Aorta (tissue), 5 donors: Measurements from ENCODE around the gene CDK7. TPM values are rescaled to one million over a fixed set of nuclear protein-coding genes. Genes with fewer than 3 reads are reported as not detected.

Source experiments
- ATAC-seq: fragments of 200-7000 bp; cut with Tn5 transposase; one replicate; pipeline ENCODE4 v1.9.1; 2022; ENCODE audit warnings: moderate library complexity; ENCODE audit not compliant: low FRiP score
- DNase-seq, 2 donors: peaks; one replicate each; pipeline ENCODE4 v3.0.0-alpha.2; 2020
- H3K27ac ChIP-seq, 2 donors: one replicate each; pipeline ENCODE4 v1.5.1; 2013; ENCODE audit warnings: low read length in 2 of 2, mild to moderate bottlenecking in 2 of 2, moderate library complexity in 2 of 2, control low read depth in 1 of 2, inconsistent platforms in 1 of 2, low read depth in 1 of 2
- H3K27me3 ChIP-seq, 2 donors: one replicate each; pipeline ENCODE4 v1.6.1; 2013; ENCODE audit warnings: control low read depth in 1 of 2, low read length in 1 of 2, mild to moderate bottlenecking in 1 of 2, moderate library complexity in 1 of 2; ENCODE audit not compliant: insufficient read depth in 2 of 2, control insufficient read depth in 1 of 2
- H3K36me3 ChIP-seq, 2 donors: one replicate each; pipeline ENCODE4 v1.6.1; 2013; ENCODE audit warnings: control low read depth in 1 of 2, low read length in 1 of 2, mild to moderate bottlenecking in 1 of 2; ENCODE audit not compliant: insufficient read depth in 2 of 2, control insufficient read depth in 1 of 2
- H3K4me1 ChIP-seq, 2 donors: one replicate each; pipeline ENCODE4 v1.6.1; 2013; ENCODE audit warnings: low read length in 2 of 2, control low read depth in 1 of 2, mild to moderate bottlenecking in 1 of 2, moderate library complexity in 1 of 2; ENCODE audit not compliant: insufficient read depth in 2 of 2, control insufficient read depth in 1 of 2
- H3K4me3 ChIP-seq, 2 donors: one replicate each; pipeline ENCODE4 v1.5.1; 2013; ENCODE audit warnings: low read length in 2 of 2, control low read depth in 1 of 2, mild to moderate bottlenecking in 1 of 2
- H3K9me3 ChIP-seq: one replicate; pipeline ENCODE4 v1.6.1; 2013; ENCODE audit warnings: mild to moderate bottlenecking, low read length; ENCODE audit not compliant: control insufficient read depth
- whole genome bisulfite sequencing, 2 donors: extraction: QIAGEN DNeasy Blood & Tissue Kit; methylation state at CpG; one replicate each; pipeline ENCODE4 v1.1.7; 2013; 5-methylcytosine and 5-hydroxymethylcytosine counted together
- intact Hi-C, 2 donors: fragments of 100-400 bp; cut with DNase I; formaldehyde crosslinking; loops; one replicate each; pipeline versions ENCODE4 v1.14.2 to v1.15.0; 2022
- polyA plus RNA-seq, 2 donors: library from polyadenylated mRNA; stranded (reverse); fragments of 200-250 nt; gene quantifications; one replicate each; pipeline ENCODE4 v1.2.3, GENCODE V29; 2013
- total RNA-seq, 2 donors: library from RNA; stranded (reverse); fragmentation: NEBNext Ultra II Directional; extraction: Animal tissue kit (Norgen Biotek cat#: 25700); gene quantifications; one replicate each; pipeline ENCODE4 v1.2.1, GENCODE V29; 2021
- donor health status: healthy with polysubstance abuse.
- donor health status: Bipolar disorder and iron deficiency.
- donor health status: DM: no; HTN: no; CAD: no.
- donor health status: DM: no; HTN: no; CAD: no.
- donor health status: DM: yes; HTN: yes; CAD: no.

Gene CDK7
- total and polyA plus RNA-seq, 4 donors = 15.8 to 23.9 (median 22.4) TPM

- Histone ChIP-seq H3K36me3 (peaks cover 0 to 3% of the 10 kb centered on the region in 2 donors), H3K27me3 (no peaks in the 10 kb centered on the region), H3K27ac (no peak overlapping the region), H3K9me3 (no peaks in the 10 kb centered on the region), H3K4me3 (no peak overlapping the region), H3K4me1 (no peaks in the 10 kb centered on the region)
- WGBS, 2 donors = 74 to 80% methylated on average over 1 of the region's 1 CpG
- no peak for DNase-seq
- intact Hi-C loops = loop anchor here in 1 of 2 donors (10.0 kb wide), 1 partner anchor 56 kb away; a partner anchor contains a TSS
- ATAC-seq = no peak
These were observed 36.2 kb downstream of the CDK7 start for GRCh38 chr5:69270840-69271239.

GRCh38 chr5:69271376-69271775, 36.7 kb downstream of the CDK7 start:
- WGBS, 2 donors = 80 to 84% methylated on average over 4 of the region's 4 CpGs
- H3K4me1 ChIP-seq = no peaks in the 10 kb centered on the region
- intact Hi-C loops = loop anchor here in 1 of 2 donors (10.0 kb wide), 1 partner anchor 57 kb away; a partner anchor contains a TSS
- ATAC-seq (no peak), DNase-seq (peak in 1 of 2 donors; percentile 52)
- peaks cover 0 to 3% of the 10 kb centered on the region in 2 donors for H3K36me3 ChIP-seq
- H3K27me3 ChIP-seq = no peaks in the 10 kb centered on the region
- H3K9me3 ChIP-seq = no peaks in the 10 kb centered on the region
- H3K27ac ChIP-seq = peak overlapping the region in 1 of 2 donors; percentile 9
- H3K4me3 ChIP-seq = no peak overlapping the region

- 97 to 98% methylated on average over 7 of the region's 7 CpGs for WGBS, 2 donors
- Histone ChIP-seq H3K27ac (no peak overlapping the region), H3K4me3 (no peak overlapping the region), H3K36me3 (peaks cover 0 to 5% of the 10 kb centered on the region in 2 donors), H3K9me3 (no peaks in the 10 kb centered on the region), H3K4me1 (no peaks in the 10 kb centered on the region), H3K27me3 (no peaks in the 10 kb centered on the region)
- ATAC-seq (no peak), DNase-seq (no peak)
- intact Hi-C loops = loop anchor here in 1 of 2 donors (10.0 kb wide), 1 partner anchor 61 kb away; a partner anchor contains a TSS
These were observed 40.9 kb downstream of the CDK7 start for GRCh38 chr5:69275563-69275962.

GRCh38 chr5:69276422-69277174, 41.9 kb downstream of the CDK7 start:
- Histone ChIP-seq H3K36me3 (peaks cover 0 to 5% of the 10 kb centered on the region in 2 donors), H3K4me1 (no peaks in the 10 kb centered on the region), H3K27me3 (no peaks in the 10 kb centered on the region), H3K9me3 (no peaks in the 10 kb centered on the region), H3K4me3 (no peak overlapping the region), H3K27ac (no peak overlapping the region)
- DNase-seq (no peak), ATAC-seq (no peak)
- intact Hi-C loops = loop anchor here in 1 of 2 donors (10.0 kb wide), 1 partner anchor 62 kb away; a partner anchor contains a TSS
- 52 to 56% methylated on average over 5 of the region's 5 CpGs for WGBS, 2 donors

GRCh38 chr5:69279517-69279916, 44.8 kb downstream of the CDK7 start:
- no peak for DNase-seq
- H3K4me3 ChIP-seq = no peak overlapping the region
- H3K27ac ChIP-seq = no peak overlapping the region
- ATAC-seq = no peak
- H3K4me1 ChIP-seq = no peaks in the 10 kb centered on the region
- no peaks in the 10 kb centered on the region for H3K9me3 ChIP-seq
- H3K36me3 ChIP-seq = peaks cover 0 to 5% of the 10 kb centered on the region in 2 donors
- no peaks in the 10 kb centered on the region for H3K27me3 ChIP-seq
- intact Hi-C loops = loop anchor here in 1 of 2 donors (10.0 kb wide), 1 partner anchor 65 kb away; a partner anchor contains a TSS
- WGBS, 2 donors = 87 to 88% methylated on average over 5 of the region's 5 CpGs

GRCh38 chr5:69281114-69281513, 46.4 kb downstream of the CDK7 start:
- Histone ChIP-seq H3K4me3 (no peak overlapping the region), H3K36me3 (peaks cover 0 to 7% of the 10 kb centered on the region in 2 donors), H3K27ac (no peak overlapping the region), H3K9me3 (no peaks in the 10 kb centered on the region), H3K4me1 (no peaks in the 10 kb centered on the region), H3K27me3 (no peaks in the 10 kb centered on the region)
- DNase-seq = no peak
- WGBS, 2 donors = 94 to 100% methylated on average over 1 of the region's 1 CpG
- no peak for ATAC-seq
- intact Hi-C loops = no loop called here

- Histone ChIP-seq H3K4me3 (no peak overlapping the region), H3K4me1 (no peaks in the 10 kb centered on the region), H3K27ac (no peak overlapping the region), H3K36me3 (peaks cover 0 to 7% of the 10 kb centered on the region in 2 donors), H3K27me3 (no peaks in the 10 kb centered on the region), H3K9me3 (no peaks in the 10 kb centered on the region)
- intact Hi-C loops = no loop called here
- no peak for DNase-seq
- no peak for ATAC-seq
- 92% methylated on average over 2 of the region's 2 CpGs for whole genome bisulfite sequencing, 2 donors
These were observed 49.5 kb downstream of the CDK7 start for GRCh38 chr5:69284203-69284602.

- no peak for DNase-seq
- H3K27me3 ChIP-seq = no peaks in the 10 kb centered on the region
- H3K4me3 ChIP-seq = no peak overlapping the region
- WGBS, 2 donors = 83 to 84% methylated on average over 5 of the region's 5 CpGs
- ATAC-seq = no peak
- H3K36me3 ChIP-seq = peaks cover 0 to 2% of the 10 kb centered on the region in 2 donors
- H3K9me3 ChIP-seq = no peaks in the 10 kb centered on the region
- H3K4me1 ChIP-seq = no peaks in the 10 kb centered on the region
- no peak overlapping the region for H3K27ac ChIP-seq
- intact Hi-C loops = no loop called here
These were observed 50.9 kb downstream of the CDK7 start for GRCh38 chr5:69285448-69286116.
